ENCODE results near the gene CHRNA10.
"Not testable (repeated sequence)": the region's sequence is repeated elsewhere in the genome, so short reads cannot be mapped to it uniquely, and the experiment has no call there.

DNA sequence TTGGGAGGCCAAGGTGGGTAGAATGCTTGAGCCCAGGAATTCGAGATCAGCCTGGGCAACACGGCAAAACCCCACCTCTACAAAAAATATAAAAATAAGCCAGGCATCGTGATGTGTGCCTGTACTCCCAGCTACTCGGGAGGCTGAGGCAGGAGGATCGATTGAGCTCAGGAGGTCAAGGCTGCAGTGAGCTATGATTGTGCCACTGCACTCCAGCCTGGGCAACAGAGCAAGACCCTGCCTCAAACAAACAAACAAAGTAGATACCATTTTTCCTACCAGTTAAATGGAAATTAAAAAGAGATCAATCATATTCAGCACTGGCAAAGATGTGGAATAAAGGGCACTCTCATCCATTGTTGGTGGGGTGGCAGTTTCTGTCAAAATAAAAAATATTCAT lies 13.9 kb downstream of the CHRNA10 start:
- TF ChIP-seq, protein P1, sequence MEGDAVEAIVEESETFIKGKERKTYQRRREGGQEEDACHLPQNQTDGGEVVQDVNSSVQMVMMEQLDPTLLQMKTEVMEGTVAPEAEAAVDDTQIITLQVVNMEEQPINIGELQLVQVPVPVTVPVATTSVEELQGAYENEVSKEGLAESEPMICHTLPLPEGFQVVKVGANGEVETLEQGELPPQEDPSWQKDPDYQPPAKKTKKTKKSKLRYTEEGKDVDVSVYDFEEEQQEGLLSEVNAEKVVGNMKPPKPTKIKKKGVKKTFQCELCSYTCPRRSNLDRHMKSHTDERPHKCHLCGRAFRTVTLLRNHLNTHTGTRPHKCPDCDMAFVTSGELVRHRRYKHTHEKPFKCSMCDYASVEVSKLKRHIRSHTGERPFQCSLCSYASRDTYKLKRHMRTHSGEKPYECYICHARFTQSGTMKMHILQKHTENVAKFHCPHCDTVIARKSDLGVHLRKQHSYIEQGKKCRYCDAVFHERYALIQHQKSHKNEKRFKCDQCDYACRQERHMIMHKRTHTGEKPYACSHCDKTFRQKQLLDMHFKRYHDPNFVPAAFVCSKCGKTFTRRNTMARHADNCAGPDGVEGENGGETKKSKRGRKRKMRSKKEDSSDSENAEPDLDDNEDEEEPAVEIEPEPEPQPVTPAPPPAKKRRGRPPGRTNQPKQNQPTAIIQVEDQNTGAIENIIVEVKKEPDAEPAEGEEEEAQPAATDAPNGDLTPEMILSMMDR (IDR thresholded peaks at IDR 0.05): not testable (repeated sequence)
- TF ChIP-seq POLR2A (IDR thresholded peaks at IDR 0.05): not testable (repeated sequence)
